ENCODE data around the gene EML4. TPM values are rescaled to one million over a fixed set of nuclear protein-coding genes. Genes with fewer than 3 reads are reported as not detected.

The EML4 gene
- total RNA-seq, 4 donors from 2014 or later: 14.5 to 23.2 (median 17.8) TPM

DNA sequence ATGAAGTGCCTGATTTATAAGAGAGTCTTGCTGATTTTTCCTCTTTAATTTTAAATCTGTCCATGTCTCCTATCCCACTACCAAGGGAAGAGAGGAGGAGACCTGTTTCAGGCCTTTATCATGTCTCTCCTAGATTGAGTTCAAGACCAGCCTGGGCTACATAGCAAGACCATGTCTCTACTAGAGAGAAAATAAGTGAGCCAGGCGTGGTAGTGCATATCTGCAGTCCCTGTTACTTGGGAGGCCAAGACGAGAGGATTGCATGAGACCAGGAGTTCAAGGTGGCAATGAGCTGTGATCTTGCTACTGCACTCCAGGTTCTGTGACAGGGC is 20.0 kb downstream of the EML4 start:
- no peaks in the 10 kb centered on the region for H3K36me3 ChIP-seq
- DNase-seq (ENCODE audit: extremely low spot score): no peak
- no peaks in the 10 kb centered on the region for H3K9me3 ChIP-seq
- intact Hi-C loops (cut with DNase I): no loop called here
- peaks cover 14 to 30% (median 20%) of the 10 kb centered on the region in 4 donors for H3K4me1 ChIP-seq
- H3K27me3 ChIP-seq: no peaks in the 10 kb centered on the region
- no peak overlapping the region for H3K27ac ChIP-seq (replicated peaks in 1 of 4)
- 94% methylated on average over 2 of the region's 2 CpGs for WGBS
- TF ChIP-seq POLR2A (IDR thresholded peaks at IDR 0.05; ENCODE audit: low read depth): no peak
- TF ChIP-seq, protein P1, sequence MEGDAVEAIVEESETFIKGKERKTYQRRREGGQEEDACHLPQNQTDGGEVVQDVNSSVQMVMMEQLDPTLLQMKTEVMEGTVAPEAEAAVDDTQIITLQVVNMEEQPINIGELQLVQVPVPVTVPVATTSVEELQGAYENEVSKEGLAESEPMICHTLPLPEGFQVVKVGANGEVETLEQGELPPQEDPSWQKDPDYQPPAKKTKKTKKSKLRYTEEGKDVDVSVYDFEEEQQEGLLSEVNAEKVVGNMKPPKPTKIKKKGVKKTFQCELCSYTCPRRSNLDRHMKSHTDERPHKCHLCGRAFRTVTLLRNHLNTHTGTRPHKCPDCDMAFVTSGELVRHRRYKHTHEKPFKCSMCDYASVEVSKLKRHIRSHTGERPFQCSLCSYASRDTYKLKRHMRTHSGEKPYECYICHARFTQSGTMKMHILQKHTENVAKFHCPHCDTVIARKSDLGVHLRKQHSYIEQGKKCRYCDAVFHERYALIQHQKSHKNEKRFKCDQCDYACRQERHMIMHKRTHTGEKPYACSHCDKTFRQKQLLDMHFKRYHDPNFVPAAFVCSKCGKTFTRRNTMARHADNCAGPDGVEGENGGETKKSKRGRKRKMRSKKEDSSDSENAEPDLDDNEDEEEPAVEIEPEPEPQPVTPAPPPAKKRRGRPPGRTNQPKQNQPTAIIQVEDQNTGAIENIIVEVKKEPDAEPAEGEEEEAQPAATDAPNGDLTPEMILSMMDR (IDR thresholded peaks at IDR 0.05): no peak
- no peak for TF ChIP-seq EP300 (IDR thresholded peaks at IDR 0.05)
- no peak for TF ChIP-seq POLR2AphosphoS5 (IDR thresholded peaks at IDR 0.05)
- H3K4me3 ChIP-seq: no peak overlapping the region

DNA sequence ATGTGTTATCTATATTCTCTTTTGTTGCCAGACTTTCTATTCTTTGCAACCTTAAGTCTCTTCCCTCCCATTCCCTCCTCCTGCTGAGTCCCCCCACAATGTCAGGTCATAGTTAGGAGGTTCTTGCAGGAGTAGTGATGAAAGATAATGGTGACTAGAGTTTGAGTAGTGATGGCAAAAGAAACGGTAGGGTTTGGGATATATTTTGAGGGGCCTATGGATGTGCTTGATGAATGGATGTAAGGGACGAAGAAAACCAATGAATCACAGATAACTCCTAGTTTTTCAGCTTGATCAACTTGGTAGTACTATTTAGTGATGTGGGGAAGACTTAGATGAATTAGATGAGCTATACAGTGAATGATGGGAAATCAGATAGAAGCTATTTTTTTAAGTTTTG is 21.0 kb downstream of the EML4 start:
- Histone ChIP-seq H3K36me3 (no peaks in the 10 kb centered on the region), H3K27me3 (no peaks in the 10 kb centered on the region), H3K9me3 (no peaks in the 10 kb centered on the region), H3K4me3 (no peak overlapping the region), H3K4me1 (peaks cover 14 to 29% (median 20%) of the 10 kb centered on the region in 4 donors), H3K27ac (replicated peaks in 1 of 4) (no peak overlapping the region)
- 93% methylated on average over 2 of the region's 2 CpGs for WGBS
- TF ChIP-seq, protein P1 (IDR thresholded peaks at IDR 0.05): no peak
- TF ChIP-seq EP300 (IDR thresholded peaks at IDR 0.05) (no peak), POLR2A (IDR thresholded peaks at IDR 0.05; ENCODE audit: low read depth) (no peak), POLR2AphosphoS5 (IDR thresholded peaks at IDR 0.05) (no peak)
- no peak for DNase-seq (ENCODE audit: extremely low spot score)
- intact Hi-C loops (cut with DNase I): no loop called here

DNA sequence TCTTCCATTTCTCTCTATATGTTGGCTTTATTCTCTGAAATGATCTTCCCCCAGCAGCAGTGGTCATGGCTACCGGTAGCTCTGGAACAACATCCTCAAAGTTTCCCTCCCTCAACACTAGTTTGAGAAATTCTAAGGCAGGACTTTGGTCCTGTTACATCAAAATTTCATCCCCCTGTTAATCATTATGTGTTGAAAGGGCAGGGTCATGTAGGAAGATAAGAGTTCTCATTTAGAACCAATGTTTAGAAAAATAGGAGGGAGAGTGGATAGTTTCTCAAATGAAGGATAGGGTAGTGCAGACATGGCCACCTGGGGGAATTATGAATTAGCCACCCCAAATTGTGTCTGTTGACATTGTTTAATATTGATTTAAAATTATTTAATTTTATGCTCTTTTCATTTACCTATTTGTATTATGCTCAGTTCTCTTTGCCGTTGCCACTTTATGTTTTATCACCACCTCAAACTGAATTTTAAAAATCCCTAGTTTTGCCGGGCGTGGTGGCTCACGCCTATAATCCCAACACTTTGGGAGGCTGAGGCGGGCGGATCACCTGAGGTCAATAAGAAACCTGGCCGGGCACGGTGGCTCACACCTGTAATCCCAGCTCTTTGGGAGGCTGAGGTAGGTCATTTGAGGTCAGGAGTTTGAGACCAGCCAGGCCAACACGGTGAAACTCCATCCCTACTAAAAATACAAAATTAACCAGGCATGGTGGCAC is 22.3 kb downstream of the EML4 start:
- H3K4me3 ChIP-seq: no peak overlapping the region
- TF ChIP-seq POLR2AphosphoS5 (IDR thresholded peaks at IDR 0.05): no peak
- TF ChIP-seq EP300 (IDR thresholded peaks at IDR 0.05): no peak
- TF ChIP-seq, protein P1 (IDR thresholded peaks at IDR 0.05): no peak
- TF ChIP-seq POLR2A (IDR thresholded peaks at IDR 0.05; ENCODE audit: low read depth): no peak
- no peaks in the 10 kb centered on the region for H3K9me3 ChIP-seq
- no peaks in the 10 kb centered on the region for H3K27me3 ChIP-seq
- intact Hi-C loops (cut with DNase I): no loop called here
- peaks cover 11 to 26% (median 17%) of the 10 kb centered on the region in 4 donors for H3K4me1 ChIP-seq
- no peak overlapping the region for H3K27ac ChIP-seq (replicated peaks in 1 of 4)
- no peaks in the 10 kb centered on the region for H3K36me3 ChIP-seq
- 93% methylated on average over 10 of the region's 10 CpGs for WGBS
- DNase-seq (ENCODE audit: extremely low spot score): no peak

DNA sequence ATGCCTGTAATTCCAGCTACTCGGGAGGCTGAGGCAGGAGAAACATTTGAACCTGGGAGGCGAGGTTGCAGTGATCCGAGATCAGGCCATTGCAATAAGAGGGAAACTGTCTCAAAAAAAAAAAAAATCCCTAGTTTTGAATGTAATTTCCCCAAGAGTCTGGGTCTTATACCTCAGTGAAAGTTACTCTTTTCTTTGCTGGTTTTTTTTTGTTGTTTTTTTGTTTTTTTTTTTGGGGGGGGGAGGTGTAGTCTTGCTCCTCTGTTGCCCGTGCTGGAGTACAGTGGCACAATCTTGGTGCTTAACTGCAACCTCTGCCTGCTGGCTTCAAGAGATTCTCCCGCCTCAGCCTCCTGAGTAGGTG is 22.8 kb downstream of the EML4 start:
- H3K4me1 ChIP-seq: peaks cover 12 to 27% (median 17%) of the 10 kb centered on the region in 4 donors
- no peak for DNase-seq (ENCODE audit: extremely low spot score)
- no peaks in the 10 kb centered on the region for H3K9me3 ChIP-seq
- no peaks in the 10 kb centered on the region for H3K36me3 ChIP-seq
- H3K27ac ChIP-seq (replicated peaks in 1 of 4): no peak overlapping the region
- H3K27me3 ChIP-seq: no peaks in the 10 kb centered on the region
- WGBS: 96% methylated on average over 5 of the region's 5 CpGs
- TF ChIP-seq, protein P1 (IDR thresholded peaks at IDR 0.05): no peak
- TF ChIP-seq EP300 (IDR thresholded peaks at IDR 0.05) (no peak), POLR2A (IDR thresholded peaks at IDR 0.05; ENCODE audit: low read depth) (no peak), POLR2AphosphoS5 (IDR thresholded peaks at IDR 0.05) (no peak)
- intact Hi-C loops (cut with DNase I): no loop called here
- H3K4me3 ChIP-seq: no peak overlapping the region
